Right ventricle myocardium superior (tissue), 1 donor: ENCODE measurements around the gene NFS1. TPM values are rescaled to one million over a fixed set of nuclear protein-coding genes. Genes with fewer than 3 reads are reported as not detected.
"Not testable (repeated sequence)": the region's sequence is repeated elsewhere in the genome, so short reads cannot be mapped to it uniquely, and the experiment has no call there.

ENCODE experiments used
- ATAC-seq: fragments of 200-7000 bp; cut with Tn5 transposase; one replicate; pipeline ENCODE4 v1.9.1; 2020; ENCODE audit warnings: mild to moderate bottlenecking; ENCODE audit not compliant: poor library complexity
- DNase-seq: peaks from one replicate; pipeline ENCODE4 v3.0.0-alpha.2; 2020
- intact Hi-C: fragments of 100-400 bp; cut with DNase I; formaldehyde crosslinking; loops from one replicate; pipeline ENCODE4 v1.11.2; 2022
- total RNA-seq: library from RNA; stranded (reverse); fragmentation: NEBNext Ultra II Directional; extraction: Animal tissue kit (Norgen Biotek cat#: 25700); gene quantifications from one replicate; pipeline ENCODE4 v1.2.1, GENCODE V29; 2021
- donor health status: DM: no; HTN: yes; CAD: no; lungs with severe emphysema.

NFS1 gene
- total RNA-seq, 1 donor from 2014 or later: 53.2 TPM

- no peak for ATAC-seq
- intact Hi-C loops: no loop called here
- DNase-seq: no peak
Observed at GRCh38 chr20:35730583-35731468, 31.7 kb upstream of the NFS1 start.

- intact Hi-C loops: no loop called here
- DNase-seq: no peak
- no peak for ATAC-seq
Observed at GRCh38 chr20:35729836-35730582, 30.9 kb upstream of the NFS1 start.

GRCh38 chr20:35729283-35729807 is 30.2 kb upstream of the NFS1 start:
- intact Hi-C loops: no loop called here
- no peak for ATAC-seq
- no peak for DNase-seq

GRCh38 chr20:35726842-35727711 is 27.9 kb upstream of the NFS1 start:
- ATAC-seq (no peak), DNase-seq (no peak)
- intact Hi-C loops: no loop called here

GRCh38 chr20:35724321-35725230 is 25.4 kb upstream of the NFS1 start:
- intact Hi-C loops: loop anchor here (2.0 kb wide), 1 partner anchor 14 kb away; no protein-coding TSS in a partner anchor
- ATAC-seq: no peak
- DNase-seq: no peak

- intact Hi-C loops: loop anchor here (2.0 kb wide), 1 partner anchor 13 kb away; no protein-coding TSS in a partner anchor
- ATAC-seq, DNase-seq: not testable (repeated sequence)
Observed at GRCh38 chr20:35723652-35724320, 24.6 kb upstream of the NFS1 start.

GRCh38 chr20:35723275-35723639 is 24.1 kb upstream of the NFS1 start:
- DNase-seq, ATAC-seq, intact Hi-C loops: not testable (repeated sequence)

- no peak for ATAC-seq
- no peak for DNase-seq
- intact Hi-C loops: no loop called here
Observed at GRCh38 chr20:35721621-35722020, 22.5 kb upstream of the NFS1 start.

DNA sequence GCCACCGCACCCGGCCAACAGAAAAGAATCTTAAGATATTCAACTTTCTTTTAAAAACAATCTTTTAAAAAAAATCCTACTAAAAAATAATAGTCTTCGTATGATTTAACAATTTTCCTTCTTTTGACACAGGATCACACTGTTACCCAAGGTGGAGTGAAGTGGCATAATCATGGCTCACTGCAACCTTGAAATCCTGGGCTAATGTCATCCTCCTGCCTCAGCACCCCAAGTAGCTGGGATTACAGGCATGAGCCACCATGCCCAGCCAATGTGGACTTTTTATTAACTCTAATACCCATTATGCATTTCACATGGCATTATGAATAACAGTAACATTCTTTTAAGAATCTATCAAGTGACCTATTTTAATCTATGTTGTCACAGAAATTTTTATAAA is 22.1 kb upstream of the NFS1 start:
- intact Hi-C loops: no loop called here
- DNase-seq (no peak), ATAC-seq (no peak)

- intact Hi-C loops: no loop called here
- ATAC-seq (no peak), DNase-seq (no peak)
Observed at GRCh38 chr20:35720165-35721123, 21.3 kb upstream of the NFS1 start.

DNA sequence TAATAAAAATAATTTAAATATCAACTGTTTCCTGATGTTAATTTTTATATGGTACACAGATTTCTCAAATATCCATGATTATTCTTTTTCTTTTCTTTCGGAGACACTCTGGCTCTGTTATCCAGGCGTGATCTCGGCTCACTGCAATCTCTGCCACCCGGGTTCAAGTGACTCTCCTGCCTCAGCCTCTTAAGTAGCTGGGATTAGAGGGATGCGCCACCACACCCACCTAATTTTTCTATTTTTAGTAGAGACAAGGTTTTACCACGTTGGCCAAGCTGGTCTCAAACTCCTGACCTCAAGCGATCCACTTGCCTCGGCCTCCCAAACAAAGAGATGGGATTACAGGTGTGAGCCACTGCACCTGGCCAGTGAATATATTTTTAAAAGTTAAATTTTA is 20.6 kb upstream of the NFS1 start:
- no peak for ATAC-seq
- intact Hi-C loops: no loop called here
- no peak for DNase-seq

GRCh38 chr20:35718972-35719635 is 20.0 kb upstream of the NFS1 start:
- intact Hi-C loops: no loop called here
- DNase-seq: no peak
- no peak for ATAC-seq

GRCh38 chr20:35718321-35718720 is 19.2 kb upstream of the NFS1 start:
- DNase-seq, intact Hi-C loops, ATAC-seq: not testable (repeated sequence)

- no peak for DNase-seq
- no peak for ATAC-seq
- intact Hi-C loops: no loop called here
Observed at GRCh38 chr20:35716330-35716729, 17.2 kb upstream of the NFS1 start.

DNA sequence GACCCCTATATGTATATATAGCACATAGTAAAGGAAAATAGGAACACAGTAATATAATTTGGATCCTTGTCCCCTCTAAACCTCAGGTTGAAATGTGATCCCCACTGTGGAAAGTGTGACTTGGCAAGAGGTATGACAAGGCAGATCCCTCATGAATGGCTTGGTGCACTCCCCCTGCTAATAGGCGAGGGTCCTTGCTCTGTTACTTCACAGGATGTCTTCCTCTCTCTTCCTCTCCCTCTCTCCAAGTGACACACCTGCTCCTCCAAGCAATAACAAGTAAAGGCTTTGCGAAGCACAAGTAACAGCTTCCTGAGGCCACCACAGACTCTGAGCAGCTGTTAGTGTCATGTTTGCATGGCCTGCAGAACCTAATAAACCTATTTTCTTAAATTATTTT is 16.5 kb upstream of the NFS1 start:
- intact Hi-C loops: no loop called here
- DNase-seq (no peak), ATAC-seq (no peak)

- intact Hi-C loops: no loop called here
- DNase-seq: no peak
- ATAC-seq: no peak
Observed at GRCh38 chr20:35714127-35714526, 15.0 kb upstream of the NFS1 start.
